HepG2 (cell line): ENCODE data around the gene FAM118A. TPM values are rescaled to one million over a fixed set of nuclear protein-coding genes. Genes with fewer than 3 reads are reported as not detected.

Experiments used
- ARID2 ChIP-seq: sonication (generic); formaldehyde crosslinking; IDR thresholded peaks from 2 replicates; pipeline ENCODE4 v1.8.1; 2022; ENCODE audit warnings: mild to moderate bottlenecking, missing genetic modification reagents, borderline replicate concordance
- CBX5 ChIP-seq: sonication (generic); formaldehyde crosslinking; IDR thresholded peaks from 2 replicates; pipeline ENCODE4 v1.4.0; 2020; ENCODE audit warnings: missing genetic modification reagents, borderline replicate concordance
- ELF4 ChIP-seq: sonication (generic); formaldehyde crosslinking; IDR thresholded peaks from 2 replicates; pipeline ENCODE4 v1.5.0; 2020; ENCODE audit warnings: missing genetic modification reagents, mild to moderate bottlenecking, moderate library complexity, borderline replicate concordance
- HCFC1 ChIP-seq: fragments of 150-350 bp; IDR thresholded peaks from 2 replicates; pipeline ENCODE4 v1.6.1; 2014; ENCODE audit warnings: low read depth, low read length
- HDAC1 ChIP-seq: sonication (generic); formaldehyde crosslinking; IDR thresholded peaks from 2 replicates; pipeline ENCODE4 v1.5.1; 2020; ENCODE audit warnings: mild to moderate bottlenecking, missing genetic modification reagents
- HDAC6 ChIP-seq: fragments of 200-600 bp; sonication (generic); IDR thresholded peaks from 2 replicates; pipeline ENCODE4 v1.7.0; 2017; ENCODE audit warnings: mild to moderate bottlenecking, antibody characterized with exemption, low read length, low read depth
- KLF6 ChIP-seq: IDR thresholded peaks from 2 replicates; pipeline ENCODE4 v1.8.0; 2016; ENCODE audit warnings: missing biosample characterization, missing genetic modification reagents
- MTA3 ChIP-seq: sonication (generic); formaldehyde crosslinking; IDR thresholded peaks from 2 replicates; pipeline ENCODE4 v1.4.0; 2020; ENCODE audit warnings: missing genetic modification reagents
- NCOA1 ChIP-seq: sonication (generic); formaldehyde crosslinking; IDR thresholded peaks from 2 replicates; pipeline ENCODE4 v1.9.0; 2021; ENCODE audit warnings: missing genetic modification reagents
- NFKBIZ ChIP-seq: IDR thresholded peaks from 2 replicates; pipeline ENCODE4 v1.6.1; 2018; ENCODE audit warnings: missing genetic modification reagents, missing compliant biosample characterization
- REL ChIP-seq: sonication (generic); formaldehyde crosslinking; conservative IDR thresholded peaks from 2 replicates; pipeline ENCODE4 v1.8.0; 2022; ENCODE audit warnings: mild to moderate bottlenecking, missing genetic modification reagents, moderate library complexity
- REXO4 ChIP-seq: sonication (generic); formaldehyde crosslinking; IDR thresholded peaks from 2 replicates; pipeline ENCODE4 v1.8.0; 2022; ENCODE audit warnings: missing genetic modification reagents, mild to moderate bottlenecking, borderline replicate concordance
- RFX1 ChIP-seq: fragments of 450-650 bp; IDR thresholded peaks from 2 replicates; pipeline ENCODE4 v1.6.1; 2017
- TCF12 ChIP-seq, 2 experiments: fragments of 450-650 bp in 1 of 2; sonication (generic) in 1 of 2; formaldehyde crosslinking in 1 of 2; IDR thresholded peaks; 2 replicates each; pipeline versions ENCODE4 v1.6.1 to v1.8.0; 2017 to 2022; ENCODE audit warnings: antibody characterized with exemption in 1 of 2, mild to moderate bottlenecking in 1 of 2, missing genetic modification reagents in 1 of 2, moderate library complexity in 1 of 2
- ZFP62 ChIP-seq: sonication (generic); formaldehyde crosslinking; IDR thresholded peaks from 2 replicates; pipeline ENCODE4 v1.4.0; 2020; ENCODE audit warnings: missing genetic modification reagents
- ZIK1 ChIP-seq: sonication (generic); formaldehyde crosslinking; IDR thresholded peaks from 2 replicates; pipeline ENCODE4 v1.5.0; 2020; ENCODE audit warnings: mild to moderate bottlenecking, low read depth, missing genetic modification reagents, borderline replicate concordance
- ZNF383 ChIP-seq: sonication (generic); formaldehyde crosslinking; IDR thresholded peaks from 2 replicates; pipeline ENCODE4 v1.4.0; 2020; ENCODE audit warnings: missing genetic modification reagents, mild to moderate bottlenecking, borderline replicate concordance
- ZNF570 ChIP-seq: sonication (generic); formaldehyde crosslinking; IDR thresholded peaks from 2 replicates; pipeline ENCODE4 v1.4.0; 2020; ENCODE audit warnings: mild to moderate bottlenecking, missing genetic modification reagents, borderline replicate concordance
- ZNF766 ChIP-seq: sonication (generic); formaldehyde crosslinking; IDR thresholded peaks from 2 replicates; pipeline ENCODE4 v1.5.0; 2020; ENCODE audit warnings: missing genetic modification reagents, borderline replicate concordance
- ZNF816 ChIP-seq: sonication (generic); formaldehyde crosslinking; IDR thresholded peaks from 2 replicates; pipeline ENCODE4 v1.8.0; 2022; ENCODE audit warnings: missing genetic modification reagents, mild to moderate bottlenecking, borderline replicate concordance
- ZNF839 ChIP-seq: sonication (generic); formaldehyde crosslinking; IDR thresholded peaks from 2 replicates; pipeline ENCODE4 v1.4.0; 2020; ENCODE audit warnings: missing genetic modification reagents, mild to moderate bottlenecking, borderline replicate concordance
- polyA plus RNA-seq, 8 experiments: library from polyadenylated mRNA; depleted of rRNA in 3 of 8; stranded (reverse) in 7 of 8; unstranded in 1 of 8; fragments of >200 nt; fragmentation: Illumina TruSeq in 4 of 8; extraction: Trizol in 4 of 8; gene quantifications; 2 replicates each; pipeline versions ENCODE4 v1.2.1 to v1.2.3, GENCODE V29; 2011 to 2016; ENCODE audit warnings: low read depth in 4 of 8, missing spikeins in 1 of 8, mixed read lengths in 1 of 8; ENCODE audit not compliant: insufficient read depth in 1 of 8
- total RNA-seq, 5 experiments: library from RNA; depleted of rRNA; stranded (reverse); fragments of >200 nt; fragmentation: Illumina TruSeq; extraction: Trizol; gene quantifications; 2 replicates each; pipeline ENCODE4 v1.2.3, GENCODE V29; 2016; ENCODE audit warnings: low read depth in 1 of 5
- TF ChIP-seq, protein P1 (sequence below): IDR thresholded peaks from 2 replicates; pipeline ENCODE4 v1.6.1; 2016; ENCODE audit warnings: control low read depth
- TF ChIP-seq, protein P2 (sequence below): sonication (generic); formaldehyde crosslinking; conservative IDR thresholded peaks from 2 replicates; pipeline ENCODE4 v1.4.0; 2020; ENCODE audit warnings: missing genetic modification reagents
- TF ChIP-seq, protein P3 (sequence below): sonication (generic); formaldehyde crosslinking; IDR thresholded peaks from 2 replicates; pipeline ENCODE4 v1.5.1; 2020; ENCODE audit warnings: mild to moderate bottlenecking, moderate library complexity, missing genetic modification reagents
- TF ChIP-seq, protein P4 (sequence below): sonication (generic); formaldehyde crosslinking; IDR thresholded peaks from 2 replicates; pipeline ENCODE4 v1.5.0; 2020; ENCODE audit warnings: mild to moderate bottlenecking, low read depth, missing genetic modification reagents, borderline replicate concordance

FAM118A gene
- total and polyA plus RNA-seq, 2 of the 13 experiments (the other 11 are each of a cell fraction or from before 2014, with no cell fraction given), result 36.7 to 48.2 TPM

DNA sequence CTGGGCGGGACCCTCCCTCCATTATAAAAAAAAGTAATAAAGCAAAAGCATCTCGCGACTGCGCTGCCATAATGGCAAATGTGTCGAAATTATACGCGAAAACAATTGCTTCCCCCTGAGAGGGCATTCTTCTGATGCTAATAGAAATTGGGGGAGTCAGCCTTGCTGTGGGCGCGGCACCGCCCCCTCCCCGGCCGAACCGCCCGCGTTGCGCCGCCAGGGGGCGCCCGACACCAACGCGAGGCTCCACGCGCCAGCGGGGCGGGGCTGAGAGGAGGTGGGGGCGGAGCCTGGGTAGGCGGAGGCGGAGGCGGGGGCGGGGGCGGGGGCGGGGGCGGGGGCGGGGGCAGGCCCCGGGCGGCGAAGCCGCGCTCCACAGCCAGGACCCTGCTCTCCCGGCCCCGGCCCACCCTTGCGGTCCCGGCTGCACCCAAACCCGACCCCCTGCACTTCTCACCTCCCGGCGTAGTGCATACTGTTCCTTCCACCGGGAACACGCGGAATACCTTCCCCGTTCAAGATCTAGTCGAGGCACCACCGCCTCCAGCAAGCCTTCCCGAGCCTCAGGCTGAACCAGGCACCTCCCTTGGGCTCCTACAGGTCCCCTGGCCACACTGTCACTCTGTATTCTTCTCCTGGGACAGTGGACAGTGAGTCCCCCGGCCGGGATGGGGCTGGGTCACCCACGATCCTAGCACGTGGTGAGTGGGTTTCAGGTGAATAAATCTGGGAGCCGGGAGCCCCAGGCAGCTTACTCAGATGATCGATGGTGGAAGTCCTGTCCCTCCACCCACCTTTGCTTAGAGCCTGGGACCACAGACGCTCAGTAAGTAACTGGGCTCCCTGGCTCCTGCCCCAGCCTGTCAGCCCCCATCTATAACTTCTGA, 40.5 kb upstream of the FAM118A start (continued):
- TF ChIP-seq, protein P1, sequence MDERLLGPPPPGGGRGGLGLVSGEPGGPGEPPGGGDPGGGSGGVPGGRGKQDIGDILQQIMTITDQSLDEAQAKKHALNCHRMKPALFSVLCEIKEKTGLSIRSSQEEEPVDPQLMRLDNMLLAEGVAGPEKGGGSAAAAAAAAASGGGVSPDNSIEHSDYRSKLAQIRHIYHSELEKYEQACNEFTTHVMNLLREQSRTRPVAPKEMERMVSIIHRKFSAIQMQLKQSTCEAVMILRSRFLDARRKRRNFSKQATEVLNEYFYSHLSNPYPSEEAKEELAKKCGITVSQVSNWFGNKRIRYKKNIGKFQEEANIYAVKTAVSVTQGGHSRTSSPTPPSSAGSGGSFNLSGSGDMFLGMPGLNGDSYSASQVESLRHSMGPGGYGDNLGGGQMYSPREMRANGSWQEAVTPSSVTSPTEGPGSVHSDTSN (CRISPR knock-in tag), result no peak
- TF ChIP-seq TCF12 (IDR thresholded peaks at IDR 0.05) (no peak), TCF12 (CRISPR knock-in tag; IDR thresholded peaks at IDR 0.05) (no peak), ZFP62 (CRISPR knock-in tag) (no peak), ZIK1 (CRISPR knock-in tag) (no peak), ZNF383 (CRISPR knock-in tag) (no peak), ELF4 (CRISPR knock-in tag) (no peak), HDAC1 (CRISPR knock-in tag) (no peak), KLF6 (CRISPR knock-in tag) (0 out of 2 replicates have a peak, but pooled peaks have one; percentile 40), HDAC6 (no peak), ZNF816 (CRISPR knock-in tag) (no peak), MTA3 (no peak), NFKBIZ (CRISPR knock-in tag) (no peak), NCOA1 (CRISPR knock-in tag) (no peak), ZNF839 (CRISPR knock-in tag) (no peak), ZNF570 (CRISPR knock-in tag) (no peak), HCFC1 (no peak), ARID2 (CRISPR knock-in tag) (no peak), ZNF766 (CRISPR knock-in tag) (no peak), CBX5 (CRISPR knock-in tag) (no peak), RFX1 (no peak), REXO4 (CRISPR knock-in tag) (no peak), REL (CRISPR knock-in tag) (no peak)
- TF ChIP-seq, protein P2, sequence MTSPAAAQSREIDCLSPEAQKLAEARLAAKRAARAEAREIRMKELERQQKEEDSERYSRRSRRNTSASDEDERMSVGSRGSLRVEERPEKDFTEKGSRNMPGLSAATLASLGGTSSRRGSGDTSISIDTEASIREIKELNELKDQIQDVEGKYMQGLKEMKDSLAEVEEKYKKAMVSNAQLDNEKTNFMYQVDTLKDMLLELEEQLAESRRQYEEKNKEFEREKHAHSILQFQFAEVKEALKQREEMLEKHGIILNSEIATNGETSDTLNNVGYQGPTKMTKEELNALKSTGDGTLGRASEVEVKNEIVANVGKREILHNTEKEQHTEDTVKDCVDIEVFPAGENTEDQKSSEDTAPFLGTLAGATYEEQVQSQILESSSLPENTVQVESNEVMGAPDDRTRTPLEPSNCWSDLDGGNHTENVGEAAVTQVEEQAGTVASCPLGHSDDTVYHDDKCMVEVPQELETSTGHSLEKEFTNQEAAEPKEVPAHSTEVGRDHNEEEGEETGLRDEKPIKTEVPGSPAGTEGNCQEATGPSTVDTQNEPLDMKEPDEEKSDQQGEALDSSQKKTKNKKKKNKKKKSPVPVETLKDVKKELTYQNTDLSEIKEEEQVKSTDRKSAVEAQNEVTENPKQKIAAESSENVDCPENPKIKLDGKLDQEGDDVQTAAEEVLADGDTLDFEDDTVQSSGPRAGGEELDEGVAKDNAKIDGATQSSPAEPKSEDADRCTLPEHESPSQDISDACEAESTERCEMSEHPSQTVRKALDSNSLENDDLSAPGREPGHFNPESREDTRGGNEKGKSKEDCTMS (CRISPR knock-in tag), result no peak
- TF ChIP-seq, protein P3, sequence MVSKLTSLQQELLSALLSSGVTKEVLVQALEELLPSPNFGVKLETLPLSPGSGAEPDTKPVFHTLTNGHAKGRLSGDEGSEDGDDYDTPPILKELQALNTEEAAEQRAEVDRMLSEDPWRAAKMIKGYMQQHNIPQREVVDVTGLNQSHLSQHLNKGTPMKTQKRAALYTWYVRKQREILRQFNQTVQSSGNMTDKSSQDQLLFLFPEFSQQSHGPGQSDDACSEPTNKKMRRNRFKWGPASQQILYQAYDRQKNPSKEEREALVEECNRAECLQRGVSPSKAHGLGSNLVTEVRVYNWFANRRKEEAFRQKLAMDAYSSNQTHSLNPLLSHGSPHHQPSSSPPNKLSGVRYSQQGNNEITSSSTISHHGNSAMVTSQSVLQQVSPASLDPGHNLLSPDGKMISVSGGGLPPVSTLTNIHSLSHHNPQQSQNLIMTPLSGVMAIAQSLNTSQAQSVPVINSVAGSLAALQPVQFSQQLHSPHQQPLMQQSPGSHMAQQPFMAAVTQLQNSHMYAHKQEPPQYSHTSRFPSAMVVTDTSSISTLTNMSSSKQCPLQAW, result no peak; the same call in 1 of the 2 replicates
- TF ChIP-seq, protein P4, sequence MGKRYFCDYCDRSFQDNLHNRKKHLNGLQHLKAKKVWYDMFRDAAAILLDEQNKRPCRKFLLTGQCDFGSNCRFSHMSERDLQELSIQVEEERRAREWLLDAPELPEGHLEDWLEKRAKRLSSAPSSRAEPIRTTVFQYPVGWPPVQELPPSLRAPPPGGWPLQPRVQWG (CRISPR knock-in tag), result no peak
